A673 (cell line): ENCODE data around the gene TMBIM1.

ENCODE experiments used
- CTCF ChIP-seq: fragments of 300-800, 200-600 bp; sonication (generic); conservative IDR thresholded peaks from 2 replicates; pipeline ENCODE4 v1.5.1; 2017; ENCODE audit warnings: low read depth, mild to moderate bottlenecking, antibody characterized with exemption, low read length, moderate library complexity, mixed read lengths
- EZH2 ChIP-seq: fragments of 200-600 bp; sonication (generic); IDR thresholded peaks from 2 replicates; pipeline ENCODE4 v1.6.1; 2017; ENCODE audit warnings: borderline replicate concordance, low read depth, mild to moderate bottlenecking, mixed read lengths, antibody characterized with exemption, low read length; ENCODE audit not compliant: poor library complexity, severe bottlenecking

DNA sequence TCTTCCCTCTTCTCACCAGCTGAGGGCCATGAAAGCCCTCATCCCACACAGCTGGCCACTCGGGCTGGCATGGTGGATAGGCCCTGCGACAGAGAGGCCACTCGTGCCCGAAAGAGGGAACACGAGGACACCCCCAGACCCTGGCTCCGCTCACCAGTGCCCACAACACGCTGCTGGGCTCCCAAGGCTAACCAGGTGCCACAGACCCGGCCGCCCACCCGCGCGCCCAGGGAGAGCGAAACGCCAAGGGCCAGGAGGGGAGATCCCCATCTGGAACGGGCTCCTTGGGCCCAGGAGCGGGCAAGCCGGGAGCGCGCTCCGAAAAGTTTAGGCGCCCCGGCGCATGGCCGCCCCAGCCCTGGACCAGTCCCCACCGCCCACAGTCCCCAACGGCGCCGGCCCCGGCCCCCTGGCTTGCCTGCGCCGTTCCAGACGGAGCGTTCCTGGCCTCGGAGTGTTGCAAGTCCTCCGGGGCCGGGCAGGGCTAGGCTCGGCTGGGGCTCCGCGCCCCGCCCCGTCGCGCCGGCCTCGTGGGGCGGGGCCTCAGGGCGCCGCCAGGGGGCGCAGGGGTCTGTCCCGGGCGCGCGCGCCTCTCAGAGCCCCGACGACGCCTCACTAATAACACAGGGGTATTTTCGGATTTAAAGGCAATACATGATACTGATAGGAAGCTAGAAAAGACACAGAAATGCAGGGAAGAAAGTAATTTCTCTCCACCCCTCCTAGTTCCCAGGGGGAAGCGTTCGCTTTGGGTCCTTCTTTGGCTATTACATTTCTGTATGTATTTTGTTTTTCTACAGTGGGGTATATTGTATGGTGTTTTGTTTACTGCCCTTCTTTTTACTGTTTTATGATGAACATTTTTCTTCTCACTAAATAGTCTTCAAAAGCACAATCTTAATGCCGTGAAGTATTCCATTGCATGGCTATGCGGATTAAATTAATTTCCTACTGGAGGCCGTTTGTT, at the start of gene TMBIM1:
- peak; percentile 70 for TF ChIP-seq CTCF
- no peak for TF ChIP-seq EZH2
